ENCODE results near the gene CD74. TPM values are rescaled to one million over a fixed set of nuclear protein-coding genes. Genes with fewer than 3 reads are reported as not detected.

CD74 gene
- total and polyA plus RNA-seq, 2 of the 8 experiments (the other 6 are each of a cell fraction or from before 2014, with no cell fraction given) = 45.9 to 61.0 TPM

- peak; percentile 38 for TF ChIP-seq KDM4A (IDR thresholded peaks at IDR 0.05; ENCODE audit: low read depth, low read length, severe bottlenecking)
- TF ChIP-seq RNF2 (IDR thresholded peaks at IDR 0.05; ENCODE audit: borderline replicate concordance, low read depth, low read length, missing control alignments, poor library complexity, severe bottlenecking) = no peak
- TF ChIP-seq BCL11A (IDR thresholded peaks at IDR 0.05; ENCODE audit: low read depth in 2 of 2, low read length in 2 of 2) = no peak
- peak; percentile 95 for TF ChIP-seq CREB1 (IDR thresholded peaks at IDR 0.05)
- no peak; the same call in none of the 2 replicates for TF ChIP-seq SP1 (IDR thresholded peaks at IDR 0.05; ENCODE audit: low read depth, low read length)
- TF ChIP-seq EZH2 (IDR thresholded peaks at IDR 0.05; ENCODE audit: low read depth, low read length, severe bottlenecking) = no peak
- TF ChIP-seq ASH2L (IDR thresholded peaks at IDR 0.05; ENCODE audit: low read length) = peak; percentile 42
- TF ChIP-seq HDAC6 (IDR thresholded peaks at IDR 0.05; ENCODE audit: low read depth, low read length) = no peak
- TF ChIP-seq SUZ12 (IDR thresholded peaks at IDR 0.05; ENCODE audit: low read length) = no peak
- no peak for TF ChIP-seq YY1 (IDR thresholded peaks at IDR 0.05; ENCODE audit: low read depth, low read length)
- TF ChIP-seq SAP30 (IDR thresholded peaks at IDR 0.05; ENCODE audit: insufficient read depth, insufficient replicate concordance, low read length) = no peak
- no peak for TF ChIP-seq JUN (IDR thresholded peaks at IDR 0.05; ENCODE audit: low read depth, low read length)
- peak; percentile 40; the same call in 1 of the 2 replicates for TF ChIP-seq PHF8 (conservative IDR thresholded peaks at IDR 0.05; ENCODE audit: low read depth, low read length)
- TF ChIP-seq MAX (IDR thresholded peaks at IDR 0.05) = 0 out of 2 replicates have a peak, but pooled peaks have one; percentile 38
- TF ChIP-seq TAF7 (optimal IDR thresholded peaks at IDR 0.05; ENCODE audit: borderline replicate concordance, low read depth, low read length) = no peak
- 0 out of 4 replicates have a peak, but pooled peaks of 1 of the 2 experiments have one; percentile 21 for TF ChIP-seq HDAC2 (IDR thresholded peaks at IDR 0.05; ENCODE audit: borderline replicate concordance in 1 of 2, low read depth in 2 of 2, low read length in 2 of 2)
- no peak for TF ChIP-seq SIX5 (IDR thresholded peaks at IDR 0.05; ENCODE audit: low read depth, low read length)
Measured at GRCh38 chr5:150412319-150413175, at the start of gene CD74 (continued).
